ENCODE data around the gene LAGE3. TPM values are rescaled to one million over a fixed set of nuclear protein-coding genes. Genes with fewer than 3 reads are reported as not detected.
"Not testable (repeated sequence)": the region's sequence is repeated elsewhere in the genome, so short reads cannot be mapped to it uniquely, and the experiment has no call there.

The LAGE3 gene
- total RNA-seq, 2 donors from 2014 or later: 9.8 to 11.5 TPM

GRCh38 chrX:154506483-154507332, 27.6 kb upstream of the LAGE3 start:
- no peak for DNase-seq
- intact Hi-C loops (cut with DNase I, micrococcal nuclease): no loop called here
- peak; percentile 9 for ATAC-seq

GRCh38 chrX:154505734-154506133, 26.7 kb upstream of the LAGE3 start:
- DNase-seq (no peak), ATAC-seq (no peak)
- intact Hi-C loops (cut with DNase I, micrococcal nuclease): no loop called here

- intact Hi-C loops (cut with DNase I, micrococcal nuclease): no loop called here
- DNase-seq (no peak), ATAC-seq (peak; percentile 14)
Observed at GRCh38 chrX:154502989-154503388, 23.9 kb upstream of the LAGE3 start.

DNA sequence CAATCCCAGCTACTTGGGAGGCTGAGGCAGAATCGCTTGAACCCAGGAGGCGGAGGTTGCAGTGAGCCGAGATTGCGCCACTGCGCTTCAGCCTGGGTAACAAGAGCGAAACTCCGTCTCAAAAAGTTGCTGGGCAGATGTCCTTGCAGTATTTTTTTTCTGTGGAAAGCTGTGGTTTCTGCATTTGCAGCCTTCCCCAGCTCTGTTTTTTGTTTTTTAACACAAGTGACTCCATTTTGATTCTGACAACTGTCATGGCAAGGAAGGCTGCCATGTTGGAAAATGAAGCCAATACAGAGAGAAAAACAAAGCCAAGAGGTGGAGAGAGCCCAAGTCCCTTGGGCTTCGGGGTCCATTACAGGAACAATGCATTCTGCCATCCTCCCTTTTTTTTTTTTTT, 23.0 kb upstream of the LAGE3 start:
- ATAC-seq (no peak), DNase-seq (no peak)
- intact Hi-C loops (cut with DNase I, micrococcal nuclease): no loop called here

GRCh38 chrX:154501423-154501822, 22.3 kb upstream of the LAGE3 start:
- DNase-seq; ATAC-seq; intact Hi-C loops (cut with DNase I, micrococcal nuclease): not testable (repeated sequence)

GRCh38 chrX:154496591-154497137, 17.6 kb upstream of the LAGE3 start:
- intact Hi-C loops (cut with DNase I, micrococcal nuclease); DNase-seq; ATAC-seq: not testable (repeated sequence)

DNA sequence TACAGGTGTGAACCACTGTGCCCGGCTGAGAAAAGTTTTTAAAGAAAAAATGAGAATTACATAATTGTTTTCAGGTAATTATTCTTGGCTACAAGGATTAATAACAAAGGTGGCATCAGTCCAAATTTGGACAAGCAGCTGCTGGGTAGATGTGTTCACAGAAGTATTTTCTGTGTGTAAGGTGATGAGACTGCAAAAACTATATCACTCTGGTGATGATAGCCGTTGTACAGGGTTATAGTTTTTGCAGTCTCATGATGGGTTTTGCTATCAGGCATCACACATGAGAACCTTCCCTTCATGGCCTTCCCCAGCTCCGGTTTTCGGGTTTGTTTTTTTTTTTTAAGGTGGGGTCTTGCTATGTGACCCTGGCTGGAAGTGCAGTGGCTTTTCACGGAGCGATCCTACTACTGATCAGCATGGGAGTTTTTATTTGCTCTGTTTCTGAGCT, 16.4 kb upstream of the LAGE3 start:
- ATAC-seq (no peak), DNase-seq (no peak)
- intact Hi-C loops (cut with DNase I, micrococcal nuclease): no loop called here

GRCh38 chrX:154494715-154495114, 15.6 kb upstream of the LAGE3 start:
- ATAC-seq: no peak
- intact Hi-C loops (cut with DNase I, micrococcal nuclease): no loop called here
- no peak for DNase-seq

DNA sequence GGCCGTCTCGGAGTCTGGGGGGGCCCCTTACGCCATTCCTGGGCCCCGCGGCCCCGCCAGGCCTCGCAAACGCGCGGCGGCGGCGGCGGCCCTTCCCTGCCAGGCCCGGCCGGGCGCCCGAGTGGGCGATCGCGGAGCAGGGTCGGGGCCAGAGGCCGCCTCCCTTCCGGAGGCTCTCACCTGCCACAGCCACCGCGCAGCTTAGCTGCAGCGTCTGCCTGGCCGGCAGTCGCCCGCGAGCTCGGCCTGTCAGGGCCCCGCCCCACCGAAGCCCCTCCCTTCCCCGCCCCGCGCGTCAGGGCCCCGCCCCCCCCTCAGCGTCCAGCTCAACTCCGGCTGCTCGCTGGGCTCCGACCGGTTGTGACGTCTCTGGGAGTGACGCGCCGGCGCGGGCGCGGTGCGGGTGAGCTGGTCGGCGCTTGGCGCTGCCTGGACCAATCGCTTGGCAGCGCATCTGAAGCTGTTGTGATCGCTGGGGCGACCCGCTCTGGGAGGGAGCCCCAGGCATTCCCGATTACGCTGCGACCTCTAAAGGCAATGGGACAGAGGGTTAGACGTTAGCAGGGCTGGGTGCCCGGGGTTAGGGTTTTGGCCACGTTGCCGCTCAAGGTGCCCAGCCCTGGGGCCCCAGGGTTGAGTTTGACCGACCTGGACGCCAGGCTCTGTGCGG, 11.5 kb upstream of the LAGE3 start, which contains the start of gene SLC10A3:
TSS of gene SLC10A3 (minus strand) at position 216 of the 670 bp plus-strand sequence. CDS start 1,689 bp downstream, outside the sequence.
- DNase-seq (peak; percentile 90 to 93), ATAC-seq (peak; percentile 86)
- intact Hi-C loops (cut with DNase I, micrococcal nuclease): no loop called here

GRCh38 chrX:154490021-154490413, 10.9 kb upstream of the LAGE3 start:
- DNase-seq (peak; percentile 43), ATAC-seq (peak; percentile 19)
- intact Hi-C loops (cut with DNase I, micrococcal nuclease): no loop called here

DNA sequence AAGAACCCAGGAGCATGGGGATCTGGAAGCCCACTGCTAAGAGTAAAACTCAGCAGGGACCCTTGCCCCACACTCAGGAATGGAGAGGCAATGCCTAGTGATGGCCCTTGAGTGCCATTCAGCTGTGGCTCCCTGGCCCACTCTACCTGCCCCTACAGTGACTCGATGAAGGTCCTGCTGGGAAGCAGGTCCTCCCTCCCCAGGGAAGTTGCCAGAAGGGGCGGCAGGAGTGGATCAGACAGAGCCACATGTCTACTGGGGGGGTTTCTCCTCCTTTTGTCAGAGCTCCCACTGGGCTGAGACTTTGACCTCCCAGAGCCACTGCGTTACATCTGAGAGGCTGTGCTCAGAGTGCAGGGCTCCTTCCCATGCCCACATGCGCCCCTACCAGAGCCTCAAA, 10.1 kb upstream of the LAGE3 start:
- DNase-seq (no peak), ATAC-seq (no peak)
- intact Hi-C loops (cut with DNase I, micrococcal nuclease): no loop called here

DNA sequence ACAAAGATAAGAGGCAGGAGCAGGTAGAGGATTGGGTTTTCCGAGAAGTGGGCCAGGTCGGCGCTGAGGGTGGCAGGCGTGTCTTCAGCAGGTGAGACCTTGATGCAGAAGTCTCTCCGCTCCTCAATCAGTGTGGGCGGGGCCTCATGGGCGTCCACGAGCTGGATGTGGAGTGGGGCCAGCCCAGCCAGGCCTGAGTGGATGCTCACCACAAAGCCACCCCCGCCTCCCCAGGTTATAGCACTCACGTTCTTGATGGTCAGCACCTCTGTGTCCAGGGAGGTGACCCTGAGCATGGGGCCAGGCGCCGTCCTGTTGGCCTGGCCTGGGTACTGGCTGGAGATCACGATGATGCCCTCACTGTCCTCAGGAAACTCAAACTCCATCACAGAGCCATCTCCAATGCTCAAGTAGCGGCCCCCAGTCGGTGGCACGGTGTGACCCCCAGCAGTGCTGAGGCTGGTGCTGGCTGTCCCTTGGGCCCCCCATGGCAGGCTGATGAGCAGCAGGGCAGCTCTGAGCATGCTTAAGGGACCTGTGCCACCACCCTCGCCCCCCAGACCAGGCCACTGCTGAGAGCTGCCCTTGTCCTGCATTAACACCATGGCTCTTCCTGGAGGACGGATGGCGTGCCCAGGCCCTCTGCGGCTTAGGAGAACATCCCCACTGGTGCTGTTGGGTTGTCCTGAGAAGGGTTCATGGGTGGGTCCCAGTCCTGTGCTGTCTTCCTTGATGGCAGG, 9.4 kb upstream of the LAGE3 start:
- no peak for ATAC-seq
- intact Hi-C loops (cut with DNase I, micrococcal nuclease): no loop called here
- no peak for DNase-seq

DNA sequence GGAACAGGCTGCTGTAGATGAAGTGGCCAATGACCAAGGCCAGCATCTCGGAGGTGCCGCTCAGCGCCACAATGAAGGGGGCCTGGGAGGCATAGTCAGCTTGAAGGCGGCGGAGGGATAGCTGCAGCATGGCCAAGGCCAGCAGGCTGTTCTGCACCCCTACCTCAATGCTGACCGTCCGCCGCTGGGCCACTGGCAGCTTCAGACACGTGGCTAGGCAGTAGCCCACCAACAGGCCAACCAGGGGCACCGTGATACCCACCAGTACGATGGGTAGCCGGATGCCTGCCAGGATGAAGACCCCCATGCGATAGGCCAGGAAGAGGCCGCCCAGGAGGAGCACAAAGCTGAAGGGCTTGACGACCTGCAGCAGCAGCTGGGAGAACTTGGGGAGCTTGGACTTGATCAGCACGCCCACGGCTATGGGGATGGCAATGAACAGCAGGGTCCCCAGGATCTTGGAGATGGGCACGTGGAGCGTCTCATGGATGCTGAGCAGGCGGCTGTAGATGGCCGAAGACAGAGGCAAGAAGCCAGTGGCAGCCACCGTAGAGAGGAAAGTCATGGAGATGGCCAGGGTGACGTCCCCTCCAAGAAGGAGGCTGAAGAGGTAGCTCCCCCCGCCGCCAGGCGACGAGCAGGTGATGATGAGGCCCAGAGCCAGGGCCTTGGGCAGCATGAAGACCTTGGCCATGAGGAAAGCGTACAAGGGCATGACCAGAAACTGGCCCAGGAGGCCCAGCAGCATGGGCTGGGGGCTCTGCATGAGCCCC, 8.6 kb upstream of the LAGE3 start:
- ATAC-seq: no peak
- no peak for DNase-seq
- intact Hi-C loops (cut with DNase I, micrococcal nuclease): no loop called here

- intact Hi-C loops (cut with DNase I, micrococcal nuclease): no loop called here
- ATAC-seq (peak; percentile 48), DNase-seq (peak; percentile 59 to 66)
Observed at GRCh38 chrX:154486396-154487207, 7.5 kb upstream of the LAGE3 start, which contains the start of gene UBL4A. TSS of gene UBL4A (minus strand) at chrX:154486615. CDS start at chrX:154486584, 31 bp downstream.

GRCh38 chrX:154486052-154486395, 6.9 kb upstream of the LAGE3 start:
- ATAC-seq (peak; percentile 12), DNase-seq (peak in 1 of 2 donors; percentile 44)
- intact Hi-C loops (cut with DNase I, micrococcal nuclease): no loop called here

- no peak for ATAC-seq
- intact Hi-C loops (cut with DNase I, micrococcal nuclease): no loop called here
- DNase-seq: no peak
Observed at GRCh38 chrX:154485150-154486051, 6.3 kb upstream of the LAGE3 start.
